Inflammatory macrophage (primary cell): ENCODE results near the gene GKN2.
A peak's percentile ranks its signal among the peaks of the same experiment; 100 is the strongest.

Experiments
- DNase-seq, 2 donors: peaks; one replicate each; pipeline ENCODE4 v3.0.0-alpha.2; 2020 to 2022
- total RNA-seq, 18 experiments: gene quantifications; one replicate each; lab custom pipeline; 2026; ENCODE audit warnings: mixed read lengths in 6 of 18, inconsistent platforms in 2 of 18; lab: John Stamatoyannopoulos, UW

The GKN2 gene, protein sequence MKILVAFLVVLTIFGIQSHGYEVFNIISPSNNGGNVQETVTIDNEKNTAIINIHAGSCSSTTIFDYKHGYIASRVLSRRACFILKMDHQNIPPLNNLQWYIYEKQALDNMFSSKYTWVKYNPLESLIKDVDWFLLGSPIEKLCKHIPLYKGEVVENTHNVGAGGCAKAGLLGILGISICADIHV
- total RNA-seq: 0 to 0.09 (median 0) reads per million in 18 experiments

GRCh38 chr2:68952887-68953521 is at the start of gene GKN2:
Gene GKN2, minus strand, starts transcription at chr2:68952893. Its CDS starts 32 bp downstream, at chr2:68952861.
- DNase-seq: no peak

- no peak for DNase-seq
These were observed 49.2 kb upstream of the GKN2 start for GRCh38 chr2:69001879-69002278.

GRCh38 chr2:68997401-68997800 is 44.7 kb upstream of the GKN2 start:
- DNase-seq: no peak

DNA sequence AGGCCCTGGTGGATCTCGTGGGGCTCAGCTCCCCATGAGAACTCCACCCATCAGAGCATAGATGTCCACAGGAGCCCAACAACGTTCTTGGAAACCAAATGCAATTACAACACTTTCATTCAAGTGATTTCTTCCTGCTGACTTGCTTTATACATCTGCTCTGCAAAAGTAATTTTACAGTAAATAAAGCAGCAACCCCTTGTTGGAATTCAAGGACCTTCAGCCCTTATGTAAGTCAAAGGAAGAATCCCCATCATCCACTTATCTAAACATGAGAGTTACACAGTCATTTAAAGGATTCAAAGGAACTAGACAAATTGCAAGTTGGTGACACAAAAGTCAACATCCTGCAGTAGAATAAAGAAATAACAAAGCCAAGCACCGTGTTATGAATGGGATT is 43.2 kb upstream of the GKN2 start:
- DNase-seq: no peak

DNA sequence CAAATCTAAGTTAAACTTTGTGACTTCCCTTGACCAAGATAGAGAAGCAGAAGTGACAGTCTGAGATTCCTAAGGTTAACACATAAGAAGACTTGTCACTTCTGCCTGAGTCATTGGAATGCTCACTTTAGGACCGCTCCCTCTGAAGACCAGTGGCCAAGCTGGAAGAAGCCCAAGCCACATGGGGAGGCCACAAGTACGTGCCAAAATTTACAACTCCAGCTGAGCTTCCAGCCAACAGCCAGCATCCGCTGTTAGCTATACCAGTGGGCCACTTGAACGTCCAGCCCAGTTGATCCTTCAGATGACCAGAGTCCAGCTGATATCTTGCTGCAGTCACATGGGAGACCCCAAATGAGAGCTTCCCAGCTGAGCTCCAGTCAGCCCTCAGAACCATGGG is 42.2 kb upstream of the GKN2 start:
- DNase-seq: peak; percentile 8 to 39

GRCh38 chr2:68993660-68994059 is 41.0 kb upstream of the GKN2 start:
- DNase-seq: no peak

DNA sequence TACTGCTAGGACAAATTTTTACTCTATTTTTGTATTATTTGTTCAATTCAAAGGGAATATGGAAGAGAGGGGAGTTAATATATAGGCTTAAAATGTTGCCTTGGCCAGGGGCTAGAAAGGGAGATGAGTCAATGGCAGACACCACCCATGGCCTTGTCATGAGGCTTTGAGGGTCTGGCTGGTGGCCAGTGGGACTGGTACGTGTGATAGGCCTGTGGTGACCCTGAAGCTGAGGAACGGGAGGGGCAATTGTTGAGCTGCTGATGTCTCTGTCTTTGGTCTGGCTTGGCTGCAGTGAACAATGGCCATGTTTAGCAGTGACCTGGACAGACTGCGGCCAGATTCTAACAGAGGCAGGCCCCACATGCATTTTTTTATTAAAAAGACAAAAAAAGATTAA is 40.2 kb upstream of the GKN2 start:
- DNase-seq: no peak

DNA sequence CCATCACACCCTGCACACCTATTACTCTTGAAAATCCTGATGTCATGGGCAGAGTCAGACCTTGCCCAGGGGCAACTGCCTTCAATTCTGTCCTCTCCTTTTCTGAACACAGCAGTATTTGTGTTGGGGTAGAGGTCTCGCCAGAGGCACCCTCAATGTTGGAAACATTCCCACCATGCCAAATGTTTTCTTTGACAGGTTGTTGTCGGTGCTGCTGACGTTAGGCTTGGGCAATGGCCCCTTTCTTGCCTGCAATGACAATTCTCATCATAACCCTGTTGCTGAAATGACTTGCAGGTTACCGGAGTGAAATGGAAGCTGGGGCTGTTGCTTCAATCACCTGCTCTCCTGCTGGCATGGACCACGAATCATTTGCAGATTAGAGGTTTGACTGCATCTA is 39.6 kb upstream of the GKN2 start:
- DNase-seq: no peak

GRCh38 chr2:68989035-68989434 is 36.3 kb upstream of the GKN2 start:
- DNase-seq: no peak

DNA sequence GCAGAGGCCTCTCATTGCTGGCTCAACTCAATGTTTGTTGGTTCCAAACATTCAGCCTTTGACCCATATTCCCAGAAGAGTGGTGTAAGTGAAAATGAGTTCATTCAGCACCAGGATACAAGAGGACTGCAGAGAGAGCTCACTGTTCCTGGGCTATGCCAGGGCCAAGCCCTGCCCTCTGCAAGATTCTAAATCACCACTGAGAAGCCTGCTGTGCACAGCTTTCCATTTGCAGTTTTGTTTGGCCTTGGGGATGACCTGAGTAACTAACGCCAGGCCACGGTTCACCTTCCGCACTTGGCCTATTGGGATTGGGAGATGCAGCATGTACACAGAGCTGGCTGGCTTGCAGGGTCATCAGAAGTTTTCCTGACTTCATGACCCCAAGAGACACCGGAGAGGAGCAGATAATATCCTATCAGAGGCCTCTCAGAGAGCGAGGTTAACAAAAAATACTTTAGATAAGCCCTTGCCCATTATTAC is 34.4 kb upstream of the GKN2 start:
- DNase-seq: no peak

DNA sequence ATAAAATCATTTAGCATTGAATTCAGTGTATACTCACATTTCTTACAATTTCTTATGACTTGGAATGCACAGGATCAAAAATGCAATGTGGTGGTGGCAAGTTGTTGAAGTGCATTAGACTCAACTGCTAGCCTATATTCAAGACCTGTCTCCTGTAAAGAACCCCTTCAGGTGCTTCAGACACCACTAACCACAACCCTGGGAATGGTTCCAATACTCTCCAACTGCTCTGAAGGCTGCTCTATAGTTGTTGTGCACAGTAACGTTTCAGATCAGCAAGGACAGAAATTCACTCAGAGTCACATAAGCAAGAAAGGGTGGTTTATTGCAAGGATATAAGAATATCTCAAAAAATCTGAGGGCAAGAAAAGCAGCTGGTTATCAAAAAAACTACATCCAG is 28.3 kb upstream of the GKN2 start:
- DNase-seq: no peak

DNA sequence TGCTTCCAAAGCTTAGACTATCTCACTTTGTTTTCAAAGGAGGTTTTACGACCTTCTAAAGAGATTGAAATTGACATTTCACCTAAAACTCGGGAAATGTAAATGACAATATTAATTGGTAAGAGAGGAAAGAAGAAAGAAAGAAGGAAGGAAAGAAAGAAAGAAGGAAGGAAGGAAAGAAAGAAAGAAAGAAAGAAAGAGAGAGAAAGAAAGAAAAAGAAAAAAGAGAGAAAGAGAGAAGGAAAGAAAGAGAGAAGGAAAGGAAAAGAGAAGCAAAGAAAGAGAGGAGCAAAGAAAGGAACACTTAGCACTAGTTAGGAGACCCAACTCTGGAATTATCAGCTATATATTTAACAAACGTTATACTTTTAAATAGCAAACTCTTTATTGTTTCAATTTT is 25.4 kb upstream of the GKN2 start:
- DNase-seq: no peak

GRCh38 chr2:68977453-68977852 is 24.8 kb upstream of the GKN2 start:
- no peak for DNase-seq

DNA sequence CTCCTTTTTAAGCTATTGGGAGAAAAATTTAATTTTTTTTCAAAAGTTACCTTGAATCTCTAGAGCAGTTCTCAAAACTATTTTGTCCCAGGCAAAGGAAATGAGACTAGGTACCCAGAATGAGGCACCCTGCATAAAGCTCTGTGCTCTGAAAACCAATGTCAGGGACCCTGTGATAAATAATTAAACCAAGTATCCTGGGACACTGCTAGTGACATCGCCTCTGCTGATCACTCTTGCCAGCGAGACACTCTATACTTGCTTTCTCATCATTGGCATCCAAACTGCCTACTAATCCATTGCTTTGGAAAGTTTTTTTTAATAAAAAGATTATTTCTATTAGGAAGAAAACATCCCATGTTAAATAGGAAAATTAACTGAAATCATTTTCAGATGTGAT is 23.2 kb upstream of the GKN2 start:
- no peak for DNase-seq

DNA sequence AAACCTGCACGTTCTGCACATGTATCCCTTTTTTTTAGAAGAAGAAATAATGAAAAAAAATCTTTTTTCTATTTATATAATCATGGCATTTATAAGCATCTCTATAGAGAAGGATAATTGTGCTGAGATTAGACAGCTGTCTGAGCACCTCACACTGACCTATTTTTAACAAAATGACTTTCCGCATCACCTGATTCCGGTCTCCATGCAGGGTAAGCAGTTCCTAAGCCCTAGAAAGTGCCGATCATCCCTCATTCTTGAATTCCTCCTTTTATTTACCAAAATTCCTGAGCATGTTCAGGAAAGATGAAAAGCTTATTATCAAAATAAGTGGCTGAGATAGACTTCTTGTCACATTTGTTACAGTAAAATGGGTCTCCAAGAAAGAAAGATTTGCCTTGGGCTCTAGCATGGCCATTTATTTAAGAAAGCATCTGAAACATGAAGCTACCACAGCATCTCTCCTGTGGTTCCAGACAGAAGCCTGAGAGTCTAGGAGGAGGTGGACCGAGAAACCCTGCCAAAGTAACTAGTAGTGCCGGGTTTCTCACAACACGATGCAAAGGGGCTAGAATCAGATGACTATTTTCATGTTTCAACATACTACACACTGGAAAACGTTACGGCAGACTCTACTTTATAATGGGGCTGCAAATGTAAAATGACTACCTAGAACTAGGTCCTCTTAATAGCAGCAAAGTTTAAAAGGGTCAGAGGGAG is 22.4 kb upstream of the GKN2 start:
- no peak for DNase-seq

DNA sequence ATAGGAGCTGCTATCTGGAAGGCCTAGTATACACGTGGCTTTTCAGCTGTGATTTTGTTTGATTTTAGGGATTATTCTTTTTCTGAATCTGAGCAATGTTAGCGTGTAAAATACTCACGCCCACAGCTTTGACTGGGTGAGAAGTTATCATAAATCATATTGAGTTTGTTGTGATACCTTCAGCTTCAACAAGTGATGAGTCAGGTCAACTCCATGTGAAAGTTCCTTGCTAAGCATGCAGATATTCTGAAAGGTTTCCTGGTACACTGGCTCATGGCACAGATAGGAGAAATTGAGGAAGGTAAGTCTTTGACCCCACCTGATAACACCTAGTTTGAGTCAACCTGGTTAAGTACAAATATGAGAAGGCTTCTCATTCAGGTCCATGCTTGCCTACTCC is 21.6 kb upstream of the GKN2 start, which contains the start of gene GKN1:
Gene GKN1, plus strand, starts transcription at position 386 of the 400 bp plus-strand sequence. CDS start 42 bp downstream, outside the sequence.
- DNase-seq: no peak

DNA sequence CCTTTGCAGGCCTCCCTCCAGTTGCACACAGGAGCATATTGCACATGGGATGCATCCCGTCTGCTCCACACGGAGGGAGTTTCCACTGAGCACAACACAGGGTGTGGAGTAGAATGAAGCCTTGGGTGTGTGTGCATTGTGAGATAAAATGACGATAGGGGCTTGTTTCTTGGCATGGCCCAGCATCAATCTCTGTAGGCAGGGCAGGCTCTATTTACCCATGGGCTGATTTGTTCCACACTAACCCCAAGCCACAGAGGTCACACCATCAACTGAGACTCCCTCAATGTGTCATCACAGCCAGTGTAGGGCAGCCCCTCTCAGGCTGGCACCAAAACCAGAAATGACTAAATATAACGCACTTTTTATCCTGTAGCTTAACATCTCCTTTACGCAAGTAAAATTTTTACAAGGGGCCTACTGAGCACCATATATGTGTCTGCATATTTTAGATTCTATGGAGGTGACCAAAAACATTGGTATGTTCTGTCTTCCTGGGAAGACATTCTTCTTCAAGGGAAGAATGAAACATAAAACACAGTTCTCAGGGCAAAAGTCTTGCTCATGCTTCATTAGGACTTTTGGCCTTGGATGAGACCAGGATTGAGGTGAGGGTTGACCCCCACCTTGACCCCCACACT is 19.0 kb upstream of the GKN2 start:
- DNase-seq: no peak

- no peak for DNase-seq
These were observed 18.0 kb upstream of the GKN2 start for GRCh38 chr2:68970566-68971265.

DNA sequence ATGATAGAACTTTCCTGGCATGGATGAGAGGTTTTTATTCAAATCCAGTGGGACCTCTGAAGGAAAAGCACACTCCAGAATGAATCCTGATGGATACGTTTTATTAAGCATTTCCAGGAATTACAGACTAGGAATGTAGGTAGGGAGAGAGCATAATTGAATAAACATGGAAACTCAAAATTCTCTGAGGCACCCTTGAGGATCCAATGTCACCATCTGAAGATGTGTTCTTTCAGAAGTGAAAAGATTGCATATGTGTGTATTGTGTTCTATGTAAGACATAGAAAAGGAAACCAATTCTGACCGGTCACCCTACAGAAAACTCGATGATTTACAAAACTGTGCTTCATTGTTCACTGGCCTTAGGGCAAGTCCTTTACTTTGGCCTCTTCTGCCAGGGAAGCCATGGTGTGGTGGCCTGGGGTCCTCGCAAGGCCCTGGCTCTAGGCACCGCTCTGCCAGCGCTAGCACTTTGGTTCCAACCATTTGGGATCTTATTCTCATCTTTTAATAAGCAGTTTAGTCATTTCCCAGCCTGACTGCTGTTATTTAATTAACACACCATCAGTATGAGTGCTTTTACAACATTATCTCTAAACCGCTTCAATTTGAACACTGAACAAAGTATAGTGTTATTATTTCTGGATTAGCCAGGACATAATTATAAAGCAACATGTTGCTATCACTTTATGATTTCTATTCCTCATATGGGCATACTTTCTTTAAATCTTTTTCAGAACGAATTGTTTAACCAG is 17.2 kb upstream of the GKN2 start:
- DNase-seq: no peak

DNA sequence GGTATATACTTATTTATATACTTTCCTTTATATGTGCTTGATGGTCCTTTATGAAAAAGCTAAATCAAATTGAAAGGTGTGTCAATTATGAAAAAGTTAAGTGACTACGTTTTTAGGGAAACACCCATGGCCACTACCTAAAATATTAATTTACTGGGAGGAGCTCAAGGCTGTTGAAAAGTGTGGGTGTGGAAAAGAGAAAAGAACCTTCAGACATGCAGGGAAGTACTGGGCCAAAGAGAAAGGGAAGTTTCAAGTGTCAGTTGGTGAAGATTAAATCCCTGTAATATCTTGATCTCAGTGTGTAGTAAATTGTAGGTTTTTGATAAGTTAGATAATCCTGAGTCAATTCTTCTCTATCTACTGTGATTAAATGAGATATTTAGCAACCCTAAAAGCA is 15.5 kb upstream of the GKN2 start:
- DNase-seq: peak; percentile 39 to 55

GRCh38 chr2:68964282-68964681 is 11.6 kb upstream of the GKN2 start:
- DNase-seq: no peak

DNA sequence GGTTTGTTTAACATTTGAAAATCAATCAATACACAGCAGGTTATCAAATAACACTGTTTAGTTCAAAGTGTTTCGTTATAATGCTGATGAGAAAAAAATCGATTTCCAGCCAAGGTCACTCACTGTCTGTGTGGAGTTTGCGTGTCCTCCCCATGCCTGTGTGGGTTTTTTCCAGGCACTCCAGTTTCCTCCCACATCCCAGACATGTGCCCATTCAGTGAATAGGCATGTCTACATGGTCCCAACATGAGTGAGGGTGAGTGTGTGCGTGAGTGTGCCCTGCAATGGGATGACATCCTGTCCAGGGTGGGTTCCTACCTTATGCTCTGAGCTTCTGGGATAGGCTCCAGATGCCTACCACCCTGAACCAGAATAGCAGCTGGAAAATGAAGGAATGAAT is 8.7 kb upstream of the GKN2 start:
- DNase-seq: no peak
